Suprapubic skin (tissue), 4 donors: ENCODE results near the gene MOSPD2. TPM values are rescaled to one million over a fixed set of nuclear protein-coding genes. Genes with fewer than 3 reads are reported as not detected.

Experiments used
- DNase-seq, 2 donors: peaks; one replicate each; pipeline ENCODE4 v3.0.0-alpha.2; 2019; ENCODE audit warnings: low spot score in 2 of 2
- H3K27ac ChIP-seq: fragments of 200-600 bp; sonication (generic); one replicate; pipeline ENCODE4 v1.5.1; 2019
- H3K27me3 ChIP-seq: fragments of 200-600 bp; sonication (generic); one replicate; pipeline ENCODE4 v1.5.1; 2019
- H3K36me3 ChIP-seq: fragments of 200-600 bp; sonication (generic); one replicate; pipeline ENCODE4 v1.5.1; 2019
- H3K4me1 ChIP-seq: fragments of 200-600 bp; sonication (generic); one replicate; pipeline ENCODE4 v1.5.1; 2019
- H3K4me3 ChIP-seq: fragments of 200-600 bp; sonication (generic); one replicate; pipeline ENCODE4 v1.5.1; 2019; ENCODE audit warnings: mild to moderate bottlenecking
- H3K9me3 ChIP-seq: fragments of 200-600 bp; sonication (generic); one replicate; pipeline ENCODE4 v1.5.1; 2019
- EP300 ChIP-seq: sonication (generic); formaldehyde crosslinking; IDR thresholded peaks from one replicate; pipeline ENCODE4 v1.6.1; 2017; ENCODE audit warnings: antibody characterized with exemption
- POLR2A ChIP-seq, 2 donors: fragments of 450-650 bp; IDR thresholded peaks; one replicate each; pipeline ENCODE4 v1.6.1; 2017; ENCODE audit warnings: antibody characterized with exemption in 2 of 2, mild to moderate bottlenecking in 2 of 2, moderate library complexity in 2 of 2
- POLR2AphosphoS5 ChIP-seq, 3 donors: sonication (generic); formaldehyde crosslinking; IDR thresholded peaks; one replicate each; pipeline ENCODE4 v1.6.1; 2017; ENCODE audit warnings: antibody characterized with exemption in 3 of 3
- WGBS: methylation state at CpG from one replicate; pipeline ENCODE4 v1.1.5; 2018; 5-methylcytosine and 5-hydroxymethylcytosine counted together
- total RNA-seq, 4 donors: library from RNA; depleted of rRNA; stranded (reverse); fragments of >200 nt; gene quantifications; one replicate each; pipeline ENCODE4 v1.1.0, GENCODE V29; 2016
- TF ChIP-seq, protein P1 (sequence below), 2 donors: fragments of 200-600 bp in 1 of 2; fragments of 450-650 bp in 1 of 2; sonication (generic) in 1 of 2; IDR thresholded peaks; one replicate each; pipeline ENCODE4 v1.5.1; 2016 to 2019; ENCODE audit warnings: antibody characterized with exemption in 2 of 2, mild to moderate bottlenecking in 1 of 2, moderate library complexity in 1 of 2

Gene MOSPD2
- total RNA-seq, 4 donors from 2014 or later: 15.9 to 56.8 (median 25.0) TPM

DNA sequence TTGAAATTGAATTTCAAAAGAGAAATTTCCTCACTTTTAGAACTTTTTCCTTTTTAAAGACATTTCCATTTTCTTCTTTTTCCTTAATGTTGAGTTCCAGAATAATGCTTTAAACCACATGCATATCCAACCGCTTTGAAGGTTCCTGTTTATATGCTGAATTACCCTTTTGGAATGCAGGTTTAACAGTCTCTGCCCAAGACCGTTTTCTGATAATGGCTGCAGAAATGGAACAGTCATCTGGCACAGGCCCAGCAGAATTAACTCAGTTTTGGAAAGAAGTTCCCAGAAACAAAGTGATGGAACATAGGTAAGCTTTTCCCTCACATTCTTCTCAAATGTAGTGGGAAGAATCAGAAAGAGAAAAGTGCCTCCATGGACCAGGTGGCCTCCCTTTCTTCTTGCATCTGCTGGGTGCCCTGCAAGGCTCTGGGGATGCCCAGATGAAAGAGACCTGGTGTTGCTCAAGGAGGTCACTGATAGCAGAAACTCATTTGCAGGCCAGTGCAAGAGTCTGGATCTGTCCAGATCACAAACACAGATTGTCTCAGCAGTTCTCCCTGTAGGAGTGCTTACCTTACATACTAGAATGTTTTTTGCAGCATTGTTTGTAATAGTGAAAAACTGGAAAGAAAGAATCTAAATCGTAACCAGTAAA is 42.9 kb downstream of the MOSPD2 start:
- WGBS: 70% methylated on average over 3 of the region's 3 CpGs
- Histone ChIP-seq H3K4me1 (no peaks in the 10 kb centered on the region), H3K27ac (no peak overlapping the region), H3K36me3 (peaks cover 19% of the 10 kb centered on the region), H3K4me3 (no peak overlapping the region), H3K9me3 (no peaks in the 10 kb centered on the region), H3K27me3 (no peaks in the 10 kb centered on the region)
- DNase-seq: no peak
- TF ChIP-seq EP300 (no peak), POLR2A (IDR thresholded peaks at IDR 0.05) (no peak), POLR2AphosphoS5 (IDR thresholded peaks at IDR 0.05) (no peak)
- TF ChIP-seq, protein P1, sequence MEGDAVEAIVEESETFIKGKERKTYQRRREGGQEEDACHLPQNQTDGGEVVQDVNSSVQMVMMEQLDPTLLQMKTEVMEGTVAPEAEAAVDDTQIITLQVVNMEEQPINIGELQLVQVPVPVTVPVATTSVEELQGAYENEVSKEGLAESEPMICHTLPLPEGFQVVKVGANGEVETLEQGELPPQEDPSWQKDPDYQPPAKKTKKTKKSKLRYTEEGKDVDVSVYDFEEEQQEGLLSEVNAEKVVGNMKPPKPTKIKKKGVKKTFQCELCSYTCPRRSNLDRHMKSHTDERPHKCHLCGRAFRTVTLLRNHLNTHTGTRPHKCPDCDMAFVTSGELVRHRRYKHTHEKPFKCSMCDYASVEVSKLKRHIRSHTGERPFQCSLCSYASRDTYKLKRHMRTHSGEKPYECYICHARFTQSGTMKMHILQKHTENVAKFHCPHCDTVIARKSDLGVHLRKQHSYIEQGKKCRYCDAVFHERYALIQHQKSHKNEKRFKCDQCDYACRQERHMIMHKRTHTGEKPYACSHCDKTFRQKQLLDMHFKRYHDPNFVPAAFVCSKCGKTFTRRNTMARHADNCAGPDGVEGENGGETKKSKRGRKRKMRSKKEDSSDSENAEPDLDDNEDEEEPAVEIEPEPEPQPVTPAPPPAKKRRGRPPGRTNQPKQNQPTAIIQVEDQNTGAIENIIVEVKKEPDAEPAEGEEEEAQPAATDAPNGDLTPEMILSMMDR (IDR thresholded peaks at IDR 0.05): no peak

DNA sequence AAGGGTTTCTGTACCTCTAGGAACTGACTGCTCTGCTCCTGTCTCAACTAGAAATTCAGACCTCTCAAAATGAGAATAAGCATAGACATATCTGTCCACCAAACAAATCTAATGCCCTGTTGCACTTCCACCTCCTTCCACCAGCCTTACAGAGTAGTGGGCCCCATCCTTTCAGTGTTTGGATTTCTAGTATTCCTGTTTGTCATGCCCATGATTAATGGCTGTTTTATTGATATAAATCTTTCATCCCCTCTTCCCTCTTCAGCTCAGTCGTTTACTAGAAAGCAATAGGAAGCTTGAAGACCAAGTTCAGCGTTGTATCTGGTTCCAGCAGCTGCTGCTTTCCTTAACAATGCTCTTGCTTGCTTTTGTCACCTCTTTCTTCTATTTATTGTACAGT is 46.2 kb downstream of the MOSPD2 start:
- Histone ChIP-seq H3K27me3 (no peaks in the 10 kb centered on the region), H3K36me3 (peaks cover 15% of the 10 kb centered on the region), H3K9me3 (no peaks in the 10 kb centered on the region), H3K4me1 (no peaks in the 10 kb centered on the region), H3K4me3 (no peak overlapping the region), H3K27ac (no peak overlapping the region)
- DNase-seq: no peak
- 48% methylated on average over 2 of the region's 2 CpGs for WGBS
- TF ChIP-seq POLR2AphosphoS5 (IDR thresholded peaks at IDR 0.05) (no peak), EP300 (no peak)

DNA sequence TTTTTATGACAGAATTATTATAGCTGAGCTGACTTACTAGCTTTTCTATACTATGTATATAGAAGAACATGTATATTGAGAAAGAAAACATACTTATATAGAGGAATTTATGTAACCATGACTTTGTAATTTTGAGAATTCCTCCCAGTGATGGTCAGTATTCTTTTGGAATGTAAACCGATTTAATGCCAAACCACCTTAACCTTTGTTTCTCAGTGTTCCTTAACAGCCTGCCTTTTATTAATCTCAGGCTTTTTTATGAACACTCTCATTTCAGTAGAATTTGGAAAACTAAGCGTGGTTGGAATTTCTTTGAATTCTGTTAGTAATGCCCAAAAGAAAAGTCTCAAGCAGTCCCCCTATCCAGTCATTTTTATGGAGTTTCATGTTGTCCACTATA is 47.0 kb downstream of the MOSPD2 start:
- no peak for DNase-seq
- Histone ChIP-seq H3K36me3 (peaks cover 15% of the 10 kb centered on the region), H3K27ac (no peak overlapping the region), H3K9me3 (no peaks in the 10 kb centered on the region), H3K4me1 (no peaks in the 10 kb centered on the region), H3K4me3 (no peak overlapping the region), H3K27me3 (no peaks in the 10 kb centered on the region)
- TF ChIP-seq POLR2AphosphoS5 (IDR thresholded peaks at IDR 0.05) (no peak), POLR2A (IDR thresholded peaks at IDR 0.05) (no peak), EP300 (no peak)
- TF ChIP-seq, protein P1 (IDR thresholded peaks at IDR 0.05): no peak
- 90% methylated on average over 2 of the region's 2 CpGs for WGBS

DNA sequence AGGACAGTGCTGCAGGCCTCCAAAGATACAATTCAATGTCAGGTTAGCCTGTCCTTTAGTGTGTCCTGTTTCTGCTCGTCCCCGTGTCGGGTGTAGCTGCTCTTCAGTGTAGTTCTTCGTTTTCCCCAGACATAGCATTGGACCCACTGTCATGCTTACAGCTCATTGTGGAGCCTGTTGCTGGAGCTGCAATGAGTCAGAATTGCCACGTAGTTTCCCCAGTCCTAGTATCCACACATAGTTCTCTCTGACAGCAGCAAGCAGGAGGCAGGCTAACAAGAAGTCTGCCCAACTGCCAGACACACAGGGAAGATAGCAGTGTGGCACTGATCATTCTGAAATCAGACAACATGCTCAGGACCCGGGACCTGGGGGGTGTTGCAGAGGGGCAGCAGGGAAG is 49.2 kb downstream of the MOSPD2 start:
- 61% methylated on average over 6 of the region's 6 CpGs for WGBS
- TF ChIP-seq, protein P1 (IDR thresholded peaks at IDR 0.05): no peak
- TF ChIP-seq POLR2A (IDR thresholded peaks at IDR 0.05) (no peak), EP300 (no peak), POLR2AphosphoS5 (IDR thresholded peaks at IDR 0.05) (no peak)
- Histone ChIP-seq H3K36me3 (peaks cover 8% of the 10 kb centered on the region), H3K4me3 (no peak overlapping the region), H3K4me1 (no peaks in the 10 kb centered on the region), H3K27ac (no peak overlapping the region), H3K27me3 (no peaks in the 10 kb centered on the region), H3K9me3 (no peaks in the 10 kb centered on the region)
- DNase-seq: no peak

DNA sequence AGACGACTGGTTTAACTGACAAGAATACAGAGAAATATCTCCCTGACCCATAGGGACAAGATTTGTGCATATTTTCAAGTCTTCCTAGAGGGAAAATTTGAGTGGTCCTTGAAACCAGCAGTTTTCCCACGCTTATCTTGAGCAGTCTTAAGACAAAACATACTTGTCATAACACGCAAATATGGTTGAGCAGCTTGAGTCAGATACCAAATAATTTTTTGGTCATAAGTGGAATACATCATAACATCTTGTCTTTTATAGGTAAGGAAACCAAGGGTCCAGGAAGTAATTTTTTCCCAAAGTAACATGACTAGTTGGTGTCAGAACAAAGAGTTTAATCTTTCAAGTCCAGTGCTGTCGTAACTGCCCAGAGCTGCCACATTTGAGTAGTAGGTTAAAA is 50.5 kb downstream of the MOSPD2 start:
- no peaks in the 10 kb centered on the region for H3K4me1 ChIP-seq
- H3K36me3 ChIP-seq: peaks cover 7% of the 10 kb centered on the region
- 59% methylated on average over 4 of the region's 4 CpGs for WGBS
- H3K27me3 ChIP-seq: no peaks in the 10 kb centered on the region
- no peaks in the 10 kb centered on the region for H3K9me3 ChIP-seq
- no peak overlapping the region for H3K27ac ChIP-seq
- TF ChIP-seq POLR2A (IDR thresholded peaks at IDR 0.05) (no peak), POLR2AphosphoS5 (IDR thresholded peaks at IDR 0.05) (no peak), EP300 (no peak)
- H3K4me3 ChIP-seq: no peak overlapping the region
- no peak for DNase-seq

DNA sequence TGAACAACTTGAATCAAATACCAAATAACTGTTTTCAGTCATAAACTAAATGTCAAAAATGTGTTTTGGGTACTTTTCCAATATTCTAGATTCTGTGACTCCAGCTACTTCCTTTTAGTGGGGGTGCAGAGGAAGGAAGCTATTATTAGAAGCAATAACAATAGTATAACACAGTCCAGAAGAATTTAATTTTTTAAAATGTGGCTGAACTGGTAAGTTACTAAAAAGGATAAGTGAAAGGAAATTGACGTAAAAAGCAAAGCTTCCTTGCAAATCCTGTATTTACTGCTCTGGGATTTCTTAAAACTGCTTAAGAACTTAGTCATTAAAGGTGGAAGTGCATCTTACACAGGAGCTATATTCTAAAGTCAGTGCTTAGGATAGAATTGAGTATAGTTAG is 53.2 kb downstream of the MOSPD2 start:
- WGBS: 76% methylated on average over 1 of the region's 1 CpG
- Histone ChIP-seq H3K4me1 (no peaks in the 10 kb centered on the region), H3K27ac (no peak overlapping the region), H3K4me3 (no peak overlapping the region), H3K36me3 (no peaks in the 10 kb centered on the region), H3K9me3 (no peaks in the 10 kb centered on the region), H3K27me3 (no peaks in the 10 kb centered on the region)
- no peak for DNase-seq
- TF ChIP-seq POLR2A (IDR thresholded peaks at IDR 0.05): no peak

DNA sequence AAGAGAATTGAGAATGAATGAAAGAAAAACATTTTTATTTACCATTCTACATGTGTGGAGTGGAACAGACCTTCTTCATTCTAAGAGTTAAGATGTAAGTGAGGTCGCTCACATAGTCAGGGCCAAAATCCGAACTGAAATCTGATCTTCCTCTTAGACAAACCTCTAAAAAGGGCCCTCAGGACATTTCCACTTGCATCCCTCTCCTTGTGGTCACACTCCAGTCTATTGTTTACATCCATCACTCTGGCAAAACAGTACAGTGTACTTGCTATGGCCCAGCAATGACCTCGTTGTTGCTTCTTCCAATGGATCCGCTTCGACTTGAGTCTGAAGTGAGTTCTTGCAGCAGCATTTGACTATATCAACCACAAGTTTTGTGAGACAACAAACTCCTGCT is 54.2 kb downstream of the MOSPD2 start:
- Histone ChIP-seq H3K27me3 (no peaks in the 10 kb centered on the region), H3K4me1 (no peaks in the 10 kb centered on the region), H3K4me3 (no peak overlapping the region), H3K9me3 (no peaks in the 10 kb centered on the region), H3K36me3 (no peaks in the 10 kb centered on the region), H3K27ac (no peak overlapping the region)
- WGBS: 59% methylated on average over 5 of the region's 5 CpGs
- no peak for DNase-seq
- no peak for TF ChIP-seq POLR2AphosphoS5 (IDR thresholded peaks at IDR 0.05)
- no peak for TF ChIP-seq POLR2A (IDR thresholded peaks at IDR 0.05)
- TF ChIP-seq, protein P1 (IDR thresholded peaks at IDR 0.05): no peak
- no peak for TF ChIP-seq EP300
